ENCODE measurements around the gene PDCD2.
"Not testable (repeated sequence)": the region's sequence is repeated elsewhere in the genome, so short reads cannot be mapped to it uniquely, and the experiment has no call there.

Gene PDCD2

GRCh38 chr6:170527995-170528394 lies 56.4 kb downstream of the PDCD2 start:
- not testable (repeated sequence) for H3K4me3 Mint-ChIP-seq; DNase-seq (ENCODE audit: low spot score in 2 of 2)

GRCh38 chr6:170525795-170526194 lies 58.6 kb downstream of the PDCD2 start:
- no peak overlapping the region for H3K4me3 Mint-ChIP-seq
- ATAC-seq (no peak), DNase-seq (ENCODE audit: low spot score in 2 of 2) (no peak)
- H3K27ac Mint-ChIP-seq = no peak overlapping the region
- H3K9me3 Mint-ChIP-seq = no peaks in the 10 kb centered on the region
- H3K36me3 Mint-ChIP-seq = no peaks in the 10 kb centered on the region
- peaks cover 9% of the 10 kb centered on the region for H3K4me1 Mint-ChIP-seq

More at GRCh38 chr6:170527995-170528394, 56.4 kb downstream of the PDCD2 start:
- H3K9me3 Mint-ChIP-seq, ATAC-seq, H3K27ac Mint-ChIP-seq, H3K4me1 Mint-ChIP-seq: not testable (repeated sequence)
- H3K36me3 Mint-ChIP-seq = peaks cover 13% of the 10 kb centered on the region
